OCI-LY3 (cell line): ENCODE data around the gene MED12L.
A peak's percentile ranks its signal among the peaks of the same experiment; 100 is the strongest.

Experiments used
- H2AFZ ChIP-seq: fragments of 200-600, 300-600 bp; shearing (Covaris generic); 2 replicates; pipeline ENCODE4 v1.6.0; 2014; ENCODE audit warnings: antibody characterized with exemption, low read depth, low read length
- H3K27ac ChIP-seq: fragments of 200-600, 300-600 bp; sonication (generic); 2 replicates; pipeline ENCODE4 v1.5.1; 2014; ENCODE audit warnings: mild to moderate bottlenecking, low read length, moderate library complexity, mixed read lengths
- H3K27me3 ChIP-seq: fragments of 200-600, 300-600 bp; sonication (generic); 2 replicates; pipeline ENCODE4 v1.6.1; 2014; ENCODE audit warnings: low read depth, low read length, mixed read lengths
- H3K36me3 ChIP-seq: fragments of 200-600, 300-600 bp; sonication (generic); replicated peaks from 2 replicates; pipeline ENCODE3; 2014; ENCODE audit warnings: low read depth, low read length, mixed read lengths
- H3K4me1 ChIP-seq: fragments of 300-600, 200-600 bp; sonication (generic); 2 replicates; pipeline ENCODE4 v1.6.1; 2014; ENCODE audit warnings: low read length, mixed read lengths
- H3K4me2 ChIP-seq: fragments of 200-600, 300-600 bp; sonication (generic); 2 replicates; pipeline ENCODE4 v1.6.1; 2014; ENCODE audit warnings: low read length, mixed read lengths
- H3K4me3 ChIP-seq: fragments of 300-600, 200-600 bp; sonication (generic); 2 replicates; pipeline ENCODE4 v1.5.1; 2014; ENCODE audit warnings: antibody characterized with exemption, mild to moderate bottlenecking, low read length, moderate library complexity
- H3K79me2 ChIP-seq: fragments of 300-600, 200-600 bp; shearing (Covaris generic); 2 replicates; pipeline ENCODE4 v1.6.1; 2014; ENCODE audit warnings: mild to moderate bottlenecking, low read length, mixed read lengths
- H3K9ac ChIP-seq: fragments of 300-600, 200-600 bp; shearing (Covaris generic); 2 replicates; pipeline ENCODE4 v1.6.0; 2014; ENCODE audit warnings: mild to moderate bottlenecking, low read length, moderate library complexity
- H3K9me3 ChIP-seq: fragments of 200-600, 300-600 bp; shearing (Covaris generic); 2 replicates; pipeline ENCODE4 v1.6.1; 2014; ENCODE audit warnings: low read length, mixed read lengths; ENCODE audit not compliant: insufficient read depth
- H4K20me1 ChIP-seq: fragments of 200-600, 300-600 bp; sonication (generic); 2 replicates; pipeline ENCODE4 v1.6.1; 2016; ENCODE audit warnings: low read length, mixed read lengths; ENCODE audit not compliant: insufficient read depth
- EZH2phosphoT487 ChIP-seq: fragments of 200-600 bp; shearing (Covaris generic); IDR thresholded peaks from 2 replicates; pipeline ENCODE4 v1.6.1; 2018; ENCODE audit warnings: antibody characterized with exemption, mixed run types, low read depth
- TF ChIP-seq, protein P1 (sequence below): fragments of 200-600, 300-600 bp; sonication (generic); IDR thresholded peaks from 2 replicates; pipeline ENCODE4 v1.5.1; 2014; ENCODE audit warnings: antibody characterized with exemption, low read length, low read depth

MED12L gene

DNA sequence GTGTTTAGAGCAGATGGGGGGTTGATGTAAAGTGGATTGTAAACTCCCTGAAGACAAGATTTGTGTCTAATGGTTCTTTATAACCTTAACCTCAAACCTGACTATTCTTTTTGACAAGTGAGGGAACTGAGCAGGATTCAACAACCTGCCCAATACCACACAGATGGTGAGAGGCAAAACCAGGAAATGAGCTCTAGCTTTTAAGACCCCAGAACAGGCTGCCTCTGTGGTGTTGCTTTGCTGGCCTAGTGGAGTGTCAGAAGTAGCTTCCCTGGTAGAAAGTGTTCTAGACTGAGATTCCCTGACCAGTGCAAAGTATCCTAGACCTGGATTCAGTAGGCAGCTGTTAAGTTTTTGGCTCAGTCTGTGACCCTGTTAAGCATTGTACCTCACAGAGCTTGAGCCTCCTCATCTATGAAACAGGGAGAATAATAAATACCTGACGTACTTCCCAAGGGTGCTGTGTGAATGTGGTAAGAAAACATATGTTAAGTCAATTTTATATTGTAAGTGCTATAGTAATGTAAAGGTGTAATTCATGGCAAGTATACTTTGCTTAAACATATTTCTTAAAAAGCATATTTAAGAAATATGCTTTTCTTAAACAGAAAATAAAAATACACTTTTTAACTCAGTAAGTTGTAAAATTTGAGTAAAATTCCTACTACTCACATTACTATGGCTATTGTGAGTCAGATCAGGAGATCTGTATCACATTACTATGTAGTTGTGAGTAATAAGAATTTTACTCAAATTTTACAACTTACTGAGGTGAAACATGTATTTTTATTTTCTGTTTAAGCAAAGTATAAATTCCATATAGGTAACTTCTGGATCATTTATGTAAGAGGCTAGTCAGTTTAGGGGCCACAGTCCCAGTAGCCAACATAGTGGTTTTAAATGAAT lies 222.4 kb downstream of the MED12L start:
- no peak overlapping the region for H3K27ac ChIP-seq

DNA sequence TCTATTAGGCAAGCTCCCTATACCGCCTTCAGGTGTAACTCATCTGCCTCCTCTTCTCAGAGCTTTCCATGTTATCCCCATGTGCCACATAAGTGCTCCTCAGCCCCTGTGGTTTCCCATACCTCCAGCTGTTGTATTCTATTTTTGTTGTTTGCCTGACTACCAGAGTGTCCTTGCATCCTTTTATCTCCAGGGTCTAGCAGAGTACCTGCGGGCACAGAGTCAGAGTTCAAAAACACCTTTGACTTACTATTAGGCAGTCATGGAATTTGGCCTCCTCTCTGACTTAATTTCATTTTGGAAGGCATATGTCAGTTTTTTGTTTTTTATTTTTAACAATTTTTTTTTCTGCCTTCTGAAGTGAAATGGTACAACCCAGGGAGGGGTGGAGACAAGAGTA lies 224.1 kb downstream of the MED12L start:
- Histone ChIP-seq H3K9me3 (no peaks in the 10 kb centered on the region), H3K4me2 (no peak overlapping the region), H3K4me3 (no peak overlapping the region), H3K36me3 (no peaks in the 10 kb centered on the region), H3K27ac (no peak overlapping the region), H4K20me1 (no peaks in the 10 kb centered on the region), H3K9ac (no peak overlapping the region), H3K4me1 (peaks cover 13% of the 10 kb centered on the region), H3K79me2 (no peaks in the 10 kb centered on the region), H3K27me3 (no peaks in the 10 kb centered on the region), H2AFZ (no peak overlapping the region)
- TF ChIP-seq, protein P1, sequence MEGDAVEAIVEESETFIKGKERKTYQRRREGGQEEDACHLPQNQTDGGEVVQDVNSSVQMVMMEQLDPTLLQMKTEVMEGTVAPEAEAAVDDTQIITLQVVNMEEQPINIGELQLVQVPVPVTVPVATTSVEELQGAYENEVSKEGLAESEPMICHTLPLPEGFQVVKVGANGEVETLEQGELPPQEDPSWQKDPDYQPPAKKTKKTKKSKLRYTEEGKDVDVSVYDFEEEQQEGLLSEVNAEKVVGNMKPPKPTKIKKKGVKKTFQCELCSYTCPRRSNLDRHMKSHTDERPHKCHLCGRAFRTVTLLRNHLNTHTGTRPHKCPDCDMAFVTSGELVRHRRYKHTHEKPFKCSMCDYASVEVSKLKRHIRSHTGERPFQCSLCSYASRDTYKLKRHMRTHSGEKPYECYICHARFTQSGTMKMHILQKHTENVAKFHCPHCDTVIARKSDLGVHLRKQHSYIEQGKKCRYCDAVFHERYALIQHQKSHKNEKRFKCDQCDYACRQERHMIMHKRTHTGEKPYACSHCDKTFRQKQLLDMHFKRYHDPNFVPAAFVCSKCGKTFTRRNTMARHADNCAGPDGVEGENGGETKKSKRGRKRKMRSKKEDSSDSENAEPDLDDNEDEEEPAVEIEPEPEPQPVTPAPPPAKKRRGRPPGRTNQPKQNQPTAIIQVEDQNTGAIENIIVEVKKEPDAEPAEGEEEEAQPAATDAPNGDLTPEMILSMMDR, result no peak
- no peak for TF ChIP-seq EZH2phosphoT487

More for the DNA sequence above, 222.4 kb downstream of the MED12L start:
- peaks cover 13% of the 10 kb centered on the region for H3K4me1 ChIP-seq
- no peak overlapping the region for H2AFZ ChIP-seq
- no peak overlapping the region for H3K4me3 ChIP-seq
- H3K27me3 ChIP-seq, result no peaks in the 10 kb centered on the region
- H3K79me2 ChIP-seq, result no peaks in the 10 kb centered on the region
- no peaks in the 10 kb centered on the region for H3K9me3 ChIP-seq
- no peak overlapping the region for H3K9ac ChIP-seq
- no peaks in the 10 kb centered on the region for H4K20me1 ChIP-seq
- TF ChIP-seq, protein P1, result no peak
- no peak for TF ChIP-seq EZH2phosphoT487
- H3K4me2 ChIP-seq, result peak overlapping the region; percentile 6
- H3K36me3 ChIP-seq, result no peaks in the 10 kb centered on the region

DNA sequence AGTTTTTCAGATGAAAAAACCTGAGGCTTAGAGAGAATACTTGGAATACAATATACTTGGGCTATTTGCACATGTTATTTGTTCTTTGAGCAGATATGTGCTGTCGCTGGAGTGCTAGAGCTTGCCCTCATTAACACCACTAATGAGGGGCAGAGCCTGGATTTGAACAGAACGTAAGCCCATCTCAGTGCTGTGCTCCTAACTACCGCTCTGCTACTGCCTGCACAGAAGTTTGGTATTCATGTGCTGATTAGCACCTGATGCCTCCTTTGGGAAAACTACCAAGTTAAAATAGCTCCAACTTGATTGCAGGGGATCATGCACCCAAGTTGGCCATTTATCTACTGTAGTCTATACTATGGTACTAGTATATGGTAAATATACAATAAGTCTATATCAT lies 227.5 kb downstream of the MED12L start:
- Histone ChIP-seq H3K27me3 (no peaks in the 10 kb centered on the region), H3K27ac (no peak overlapping the region), H3K4me2 (no peak overlapping the region), H2AFZ (no peak overlapping the region), H4K20me1 (no peaks in the 10 kb centered on the region), H3K4me1 (peaks cover 22% of the 10 kb centered on the region), H3K9ac (no peak overlapping the region), H3K36me3 (no peaks in the 10 kb centered on the region), H3K4me3 (no peak overlapping the region), H3K9me3 (no peaks in the 10 kb centered on the region), H3K79me2 (no peaks in the 10 kb centered on the region)
- TF ChIP-seq, protein P1, result no peak
- TF ChIP-seq EZH2phosphoT487, result no peak

DNA sequence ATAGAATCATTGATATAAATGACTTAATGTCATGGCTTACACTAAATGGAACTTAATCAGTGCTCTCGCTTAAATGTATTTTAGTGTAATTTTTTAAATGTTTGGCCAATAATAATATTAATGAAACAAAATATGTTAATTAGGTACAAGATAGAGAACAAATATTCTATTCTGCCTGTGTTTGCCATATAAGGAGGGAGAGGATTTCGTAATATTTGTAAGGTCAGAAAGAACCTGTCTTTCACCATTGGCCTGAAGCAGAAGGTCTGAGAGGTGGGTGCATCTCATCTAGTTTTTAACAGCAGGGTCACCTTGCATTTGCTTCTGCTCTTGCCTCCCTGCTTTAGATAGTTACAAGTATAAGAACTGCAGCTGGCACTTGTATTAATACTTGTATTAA lies 228.7 kb downstream of the MED12L start:
- no peaks in the 10 kb centered on the region for H3K79me2 ChIP-seq
- no peak overlapping the region for H3K9ac ChIP-seq
- H3K4me3 ChIP-seq, result no peak overlapping the region
- no peak overlapping the region for H2AFZ ChIP-seq
- H3K4me2 ChIP-seq, result no peak overlapping the region
- peaks cover 13% of the 10 kb centered on the region for H3K4me1 ChIP-seq
- no peak overlapping the region for H3K27ac ChIP-seq
- TF ChIP-seq, protein P1, result no peak
- no peak for TF ChIP-seq EZH2phosphoT487
- H3K36me3 ChIP-seq, result no peaks in the 10 kb centered on the region
- H3K9me3 ChIP-seq, result no peaks in the 10 kb centered on the region
- H4K20me1 ChIP-seq, result no peaks in the 10 kb centered on the region
- no peaks in the 10 kb centered on the region for H3K27me3 ChIP-seq
